OCI-LY1 (cell line): ENCODE results near the gene PCDHGA7.

ENCODE experiments used
- H2AFZ ChIP-seq: fragments of 200-600 bp; sonication (generic), shearing (Covaris generic); 2 replicates; pipeline ENCODE4 v1.6.0; 2014; ENCODE audit warnings: antibody characterized with exemption, mild to moderate bottlenecking, low read length
- H3F3A ChIP-seq: fragments of 200-600 bp; sonication (generic), shearing (Covaris generic); 2 replicates; pipeline ENCODE4 v1.6.0; 2014; ENCODE audit warnings: mild to moderate bottlenecking, antibody characterized with exemption, low read length, moderate library complexity; ENCODE audit not compliant: insufficient read depth
- H3K27ac ChIP-seq: fragments of 200-600 bp; sonication (generic); 2 replicates; pipeline ENCODE4 v1.5.1; 2014; ENCODE audit warnings: low read length, mixed run types, mild to moderate bottlenecking, low read depth; ENCODE audit not compliant: poor library complexity, severe bottlenecking
- H3K27me3 ChIP-seq: fragments of 200-600 bp; sonication (generic); 2 replicates; pipeline ENCODE4 v1.6.0; 2014; ENCODE audit warnings: antibody characterized with exemption, mild to moderate bottlenecking, low read length, moderate library complexity; ENCODE audit not compliant: insufficient read depth
- H3K36me3 ChIP-seq: fragments of 200-600 bp; sonication (generic); 2 replicates; pipeline ENCODE4 v1.6.1; 2014; ENCODE audit warnings: mild to moderate bottlenecking, antibody characterized with exemption, low read length, moderate library complexity, mixed read lengths; ENCODE audit not compliant: insufficient read depth
- H3K4me1 ChIP-seq: fragments of 200-600 bp; sonication (generic); 2 replicates; pipeline ENCODE4 v1.5.1; 2014; ENCODE audit warnings: mild to moderate bottlenecking, low read length, moderate library complexity; ENCODE audit not compliant: insufficient read depth, severe bottlenecking
- H3K4me2 ChIP-seq: fragments of 200-600 bp; sonication (generic), shearing (Covaris generic); 2 replicates; pipeline ENCODE4 v1.6.1; 2014; ENCODE audit warnings: low read length
- H3K4me3 ChIP-seq: fragments of 200-600 bp; sonication (generic); 2 replicates; pipeline ENCODE4 v1.5.1; 2014; ENCODE audit warnings: low read length, low read depth, mild to moderate bottlenecking, mixed read lengths; ENCODE audit not compliant: poor library complexity, severe bottlenecking
- H3K79me2 ChIP-seq: fragments of 200-600 bp; shearing (Covaris generic); 2 replicates; pipeline ENCODE4 v1.6.1; 2016; ENCODE audit warnings: mixed run types, low read length, mixed read lengths; ENCODE audit not compliant: insufficient read depth
- H3K9ac ChIP-seq: fragments of 200-600 bp; sonication (generic), shearing (Covaris generic); 2 replicates; pipeline ENCODE4 v1.6.1; 2014; ENCODE audit warnings: mild to moderate bottlenecking, low read length, mixed read lengths
- H3K9me2 ChIP-seq: fragments of 200-600 bp; sonication (generic), shearing (Covaris generic); 2 replicates; pipeline ENCODE4 v1.6.1; 2014; ENCODE audit warnings: low read depth, mild to moderate bottlenecking, low read length, mixed read lengths
- H3K9me3 ChIP-seq: fragments of 200-600 bp; shearing (Covaris generic); 2 replicates; pipeline ENCODE4 v1.6.1; 2014; ENCODE audit warnings: low read length, mixed read lengths
- H4K20me1 ChIP-seq: fragments of 200-600 bp; sonication (generic), shearing (Covaris generic); 2 replicates; pipeline ENCODE4 v1.6.0; 2016; ENCODE audit warnings: mild to moderate bottlenecking, low read length; ENCODE audit not compliant: insufficient read depth
- EZH2 ChIP-seq: fragments of 200-600 bp; sonication (generic), shearing (Covaris generic); IDR thresholded peaks from 2 replicates; pipeline ENCODE4 v1.8.0; 2017; ENCODE audit warnings: borderline replicate concordance, mixed run types, mild to moderate bottlenecking, antibody characterized with exemption, low read length, moderate library complexity, mixed read lengths
- TF ChIP-seq, protein P1 (sequence below): fragments of 200-600 bp; sonication (generic), shearing (Covaris generic); IDR thresholded peaks from 2 replicates; pipeline ENCODE4 v1.5.1; 2017; ENCODE audit warnings: mild to moderate bottlenecking, antibody characterized with exemption, low read length, moderate library complexity, mixed read lengths

PCDHGA7 gene

DNA sequence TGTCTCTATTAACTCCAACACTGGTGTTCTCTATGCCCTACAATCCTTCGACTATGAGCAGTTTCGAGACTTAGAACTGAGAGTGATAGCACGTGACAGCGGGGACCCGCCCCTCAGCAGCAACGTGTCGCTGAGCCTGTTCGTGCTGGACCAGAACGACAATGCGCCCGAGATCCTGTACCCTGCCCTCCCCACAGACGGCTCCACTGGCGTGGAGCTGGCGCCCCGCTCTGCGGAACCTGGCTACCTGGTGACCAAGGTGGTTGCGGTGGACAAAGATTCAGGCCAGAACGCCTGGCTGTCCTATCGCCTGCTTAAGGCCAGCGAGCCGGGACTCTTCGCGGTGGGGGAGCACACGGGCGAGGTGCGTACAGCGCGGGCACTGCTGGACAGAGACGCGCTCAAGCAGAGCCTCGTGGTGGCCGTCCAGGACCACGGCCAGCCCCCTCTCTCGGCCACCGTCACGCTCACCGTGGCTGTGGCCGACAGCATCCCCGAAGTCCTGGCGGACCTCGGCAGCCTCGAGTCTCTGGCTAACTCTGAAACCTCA lies 40.3 kb downstream of the PCDHGA7 start:
- H4K20me1 ChIP-seq, result no peaks in the 10 kb centered on the region
- H3K36me3 ChIP-seq, result no peaks in the 10 kb centered on the region
- H3K9me3 ChIP-seq, result peaks cover 21% of the 10 kb centered on the region
- H3K9ac ChIP-seq, result no peak overlapping the region
- TF ChIP-seq, protein P1, sequence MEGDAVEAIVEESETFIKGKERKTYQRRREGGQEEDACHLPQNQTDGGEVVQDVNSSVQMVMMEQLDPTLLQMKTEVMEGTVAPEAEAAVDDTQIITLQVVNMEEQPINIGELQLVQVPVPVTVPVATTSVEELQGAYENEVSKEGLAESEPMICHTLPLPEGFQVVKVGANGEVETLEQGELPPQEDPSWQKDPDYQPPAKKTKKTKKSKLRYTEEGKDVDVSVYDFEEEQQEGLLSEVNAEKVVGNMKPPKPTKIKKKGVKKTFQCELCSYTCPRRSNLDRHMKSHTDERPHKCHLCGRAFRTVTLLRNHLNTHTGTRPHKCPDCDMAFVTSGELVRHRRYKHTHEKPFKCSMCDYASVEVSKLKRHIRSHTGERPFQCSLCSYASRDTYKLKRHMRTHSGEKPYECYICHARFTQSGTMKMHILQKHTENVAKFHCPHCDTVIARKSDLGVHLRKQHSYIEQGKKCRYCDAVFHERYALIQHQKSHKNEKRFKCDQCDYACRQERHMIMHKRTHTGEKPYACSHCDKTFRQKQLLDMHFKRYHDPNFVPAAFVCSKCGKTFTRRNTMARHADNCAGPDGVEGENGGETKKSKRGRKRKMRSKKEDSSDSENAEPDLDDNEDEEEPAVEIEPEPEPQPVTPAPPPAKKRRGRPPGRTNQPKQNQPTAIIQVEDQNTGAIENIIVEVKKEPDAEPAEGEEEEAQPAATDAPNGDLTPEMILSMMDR, result no peak
- no peak for TF ChIP-seq EZH2
- H2AFZ ChIP-seq, result no peak overlapping the region
- H3K79me2 ChIP-seq, result no peaks in the 10 kb centered on the region
- H3K4me1 ChIP-seq, result no peaks in the 10 kb centered on the region
- H3K4me2 ChIP-seq, result no peak overlapping the region
- H3K27me3 ChIP-seq, result no peaks in the 10 kb centered on the region
- no peak overlapping the region for H3K27ac ChIP-seq
- no peaks in the 10 kb centered on the region for H3K9me2 ChIP-seq
- H3F3A ChIP-seq, result no peaks in the 10 kb centered on the region
- no peak overlapping the region for H3K4me3 ChIP-seq

DNA sequence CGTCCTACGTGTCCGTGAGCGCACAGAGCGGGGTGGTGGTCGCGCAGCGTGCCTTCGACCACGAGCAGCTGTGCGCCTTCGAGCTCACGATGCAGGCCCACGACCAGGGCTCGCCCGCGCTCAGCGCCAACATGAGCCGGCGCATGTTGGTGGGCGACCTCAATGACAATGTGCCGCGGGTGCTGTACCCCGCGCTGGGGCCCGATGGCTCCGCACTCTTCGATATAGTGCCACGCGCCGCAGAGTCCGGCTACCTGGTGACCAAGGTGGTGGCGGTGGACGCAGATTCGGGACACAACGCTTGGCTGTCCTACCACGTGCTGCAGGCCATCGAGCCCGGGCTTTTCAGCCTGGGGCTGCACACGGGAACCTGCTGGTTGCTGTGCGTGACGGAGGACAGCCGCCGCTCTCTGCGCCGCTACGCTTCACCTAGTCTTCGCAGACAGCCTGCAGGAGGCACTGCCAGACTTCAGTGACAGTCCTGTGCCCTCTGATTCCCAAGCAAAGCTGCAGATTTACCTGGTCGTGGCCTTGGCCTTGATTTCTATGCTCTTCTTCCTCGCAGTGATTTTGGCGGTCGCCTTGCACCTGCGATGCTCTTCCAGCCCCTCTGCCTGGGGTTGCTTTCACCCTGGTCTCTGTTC lies 45.4 kb downstream of the PCDHGA7 start:
- H3K9ac ChIP-seq, result no peak overlapping the region
- no peak overlapping the region for H3K27ac ChIP-seq
- no peaks in the 10 kb centered on the region for H3F3A ChIP-seq
- no peaks in the 10 kb centered on the region for H3K9me2 ChIP-seq
- H3K79me2 ChIP-seq, result no peaks in the 10 kb centered on the region
- H2AFZ ChIP-seq, result no peak overlapping the region
- H3K9me3 ChIP-seq, result no peaks in the 10 kb centered on the region
- H3K36me3 ChIP-seq, result no peaks in the 10 kb centered on the region
- H4K20me1 ChIP-seq, result no peaks in the 10 kb centered on the region
- peaks cover 6% of the 10 kb centered on the region for H3K4me1 ChIP-seq
- H3K4me2 ChIP-seq, result no peak overlapping the region
- no peaks in the 10 kb centered on the region for H3K27me3 ChIP-seq
- TF ChIP-seq, protein P1, result no peak
- TF ChIP-seq EZH2, result no peak
- H3K4me3 ChIP-seq, result no peak overlapping the region

DNA sequence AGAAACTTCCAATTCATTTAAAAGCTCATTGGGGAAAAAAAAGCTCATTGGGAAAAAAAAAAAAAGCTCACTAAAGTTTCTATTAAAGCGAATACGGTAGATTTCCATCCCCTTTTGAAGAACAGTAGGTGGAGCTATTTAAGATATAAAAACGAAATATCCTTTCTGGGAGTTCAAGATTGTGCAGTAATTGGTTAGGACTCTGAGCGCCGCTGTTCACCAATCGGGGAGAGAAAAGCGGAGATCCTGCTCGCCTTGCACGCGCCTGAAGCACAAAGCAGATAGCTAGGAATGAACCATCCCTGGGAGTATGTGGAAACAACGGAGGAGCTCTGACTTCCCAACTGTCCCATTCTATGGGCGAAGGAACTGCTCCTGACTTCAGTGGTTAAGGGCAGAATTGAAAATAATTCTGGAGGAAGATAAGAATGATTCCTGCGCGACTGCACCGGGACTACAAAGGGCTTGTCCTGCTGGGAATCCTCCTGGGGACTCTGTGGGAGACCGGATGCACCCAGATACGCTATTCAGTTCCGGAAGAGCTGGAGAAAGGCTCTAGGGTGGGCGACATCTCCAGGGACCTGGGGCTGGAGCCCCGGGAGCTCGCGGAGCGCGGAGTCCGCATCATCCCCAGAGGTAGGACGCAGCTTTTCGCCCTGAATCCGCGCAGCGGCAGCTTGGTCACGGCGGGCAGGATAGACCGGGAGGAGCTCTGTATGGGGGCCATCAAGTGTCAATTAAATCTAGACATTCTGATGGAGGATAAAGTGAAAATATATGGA lies 48.0 kb downstream of the PCDHGA7 start, which contains the start of gene PCDHGA12:
Gene PCDHGA12, plus strand, starts transcription at position 176 of the 782 bp plus-strand sequence. Its CDS starts 253 bp downstream, at position 429.
- Histone ChIP-seq H3K36me3 (no peaks in the 10 kb centered on the region), H3K9me2 (no peaks in the 10 kb centered on the region), H3K9me3 (0 out of 2 replicates have a peak, but pooled peaks cover 4% of the 10 kb centered on the region), H3K27me3 (no peaks in the 10 kb centered on the region), H3K4me1 (peaks cover 6% of the 10 kb centered on the region), H4K20me1 (no peaks in the 10 kb centered on the region), H3K27ac (no peak within 1 kb of the TSS), H3F3A (no peaks in the 10 kb centered on the region), H2AFZ (peak within 1 kb of the TSS; percentile 74; the same call in 1 of the 2 replicates), H3K4me2 (peak within 1 kb of the TSS; percentile 90), H3K9ac (peak within 1 kb of the TSS; percentile 68), H3K4me3 (peak within 1 kb of the TSS; percentile 74), H3K79me2 (no peaks in the 10 kb centered on the region)
- TF ChIP-seq, protein P1, result peak; percentile 67
- no peak for TF ChIP-seq EZH2
